H1 (cell line): ENCODE data around the gene STX2. TPM values are rescaled to one million over a fixed set of nuclear protein-coding genes. Genes with fewer than 3 reads are reported as not detected.

Source experiments
- CHD7 ChIP-seq: fragments of 300-600 bp; sonication (generic); IDR thresholded peaks from 2 replicates; pipeline ENCODE4 v1.7.1; 2012; ENCODE audit warnings: low read length, moderate library complexity, mild to moderate bottlenecking, inconsistent platforms; ENCODE audit not compliant: insufficient replicate concordance
- EP300 ChIP-seq, 2 experiments: IDR thresholded peaks; 1 replicate in 1 of 2; 2 replicates in 1 of 2; pipeline ENCODE4 v1.6.1; 2011 to 2012; ENCODE audit warnings: low read depth in 2 of 2, low read length in 2 of 2, mild to moderate bottlenecking in 2 of 2, borderline replicate concordance in 1 of 2, inconsistent platforms in 1 of 2, moderate library complexity in 1 of 2
- MAFK ChIP-seq: IDR thresholded peaks from 2 replicates; pipeline ENCODE4 v1.6.1; 2012; ENCODE audit warnings: low read depth, mild to moderate bottlenecking, improper control_type of control experiment, low read length
- NRF1 ChIP-seq: IDR thresholded peaks from 2 replicates; pipeline ENCODE4 v1.6.1; 2011; ENCODE audit warnings: mild to moderate bottlenecking, low read depth, low read length, improper control_type of control experiment
- RAD21 ChIP-seq, 2 experiments: IDR thresholded peaks in 1 of 2; conservative IDR thresholded peaks in 1 of 2; 2 replicates each; pipeline ENCODE4 v1.6.1; 2011; ENCODE audit warnings: low read depth in 2 of 2, low read length in 2 of 2, improper control_type of control experiment in 1 of 2, inconsistent platforms in 1 of 2, mild to moderate bottlenecking in 1 of 2, moderate library complexity in 1 of 2
- polyA plus RNA-seq, 7 experiments: library from polyadenylated mRNA; depleted of rRNA in 3 of 7; stranded (reverse) in 5 of 7; unstranded in 2 of 7; fragments of >200 nt in 5 of 7; fragments of 200-250 nt in 2 of 7; gene quantifications; 1 replicate in 5 of 7; 2 replicates in 1 of 7; 4 replicates in 1 of 7; pipeline versions ENCODE4 v1.2.1 to v1.2.3, GENCODE V29; 2011 to 2013; ENCODE audit warnings: missing spikeins in 2 of 7, mixed read lengths in 2 of 7
- total RNA-seq: library from RNA; stranded (reverse); fragmentation: NEBNext Ultra II Directional; extraction: Animal tissue kit (Norgen Biotek cat#: 25700); gene quantifications from 2 replicates; pipeline ENCODE4 v1.2.1, GENCODE V29; 2021

Gene STX2
- total and polyA plus RNA-seq, 2 of the 8 experiments (the other 6 are each of a cell fraction or from before 2014, with no cell fraction given) = 20.0 to 26.3 TPM

- TF ChIP-seq EP300 (IDR thresholded peaks at IDR 0.05; ENCODE audit: borderline replicate concordance in 1 of 2, low read depth in 2 of 2, low read length in 2 of 2) (no peak), MAFK (no peak), RAD21 (IDR thresholded peaks at IDR 0.05 in 1 of 2, conservative IDR thresholded peaks at IDR 0.05 in 1 of 2; ENCODE audit: low read depth in 2 of 2, low read length in 2 of 2) (peak; percentile 33 to 55), NRF1 (no peak), CHD7 (no peak)
Measured at GRCh38 chr12:130870442-130871285, 31.6 kb upstream of the STX2 start (continued).
